HCT116 (cell line): ENCODE results near the gene BOLA3. TPM values are rescaled to one million over a fixed set of nuclear protein-coding genes. Genes with fewer than 3 reads are reported as not detected.
A peak's percentile ranks its signal among the peaks of the same experiment; 100 is the strongest.

Experiments used
- ATAC-seq: fragments of 200-7000 bp; cut with Tn5 transposase; 2 replicates; pipeline ENCODE4 v1.9.1; 2020; ENCODE audit warnings: mild to moderate bottlenecking, moderate library complexity
- BruUV-seq: library from RNA; stranded (reverse); fragments of 400-500 nt; replicated peaks from 2 replicates; lab custom pipeline; 2021; lab: Mats Ljungman, UMichigan
- CTCF ChIA-PET: fragments of 300-600 bp; sonication (Branson Sonifier 250); formaldehyde crosslinking; loops from one replicate; lab custom pipeline; 2021; ENCODE audit warnings: antibody characterized with exemption; lab: Charles Lee
- POLR2A ChIA-PET: fragments of 300-600, 350-600 bp; sonication (Branson Sonifier 250); formaldehyde crosslinking; loops from one replicate; lab custom pipeline; 2021; ENCODE audit warnings: antibody characterized with exemption; lab: Charles Lee
- RAD21 ChIA-PET, 2 experiments: fragments of 300-600 bp; sonication (Branson Sonifier 250); formaldehyde crosslinking; loops; one replicate each; lab custom pipeline; 2023; ENCODE audit warnings: low total read pairs in 2 of 2; ENCODE audit not compliant: uncharacterized antibody in 2 of 2, unreplicated experiment in 2 of 2, low non-redundant PET in 1 of 2; lab: Charles Lee
- DNase-seq: peaks from one replicate; pipeline ENCODE4 v3.0.0-alpha.2; 2010; ENCODE audit warnings: low read depth, low spot score
- H2AFZ ChIP-seq: fragments of 200-600 bp; shearing (Covaris generic), sonication (generic); 2 replicates; pipeline ENCODE4 v1.6.1; 2017; ENCODE audit warnings: low read depth, mixed run types, mixed read lengths, antibody characterized with exemption, low read length; ENCODE audit not compliant: poor library complexity, severe bottlenecking
- H3K27ac ChIP-seq: 2 replicates; pipeline ENCODE4 v1.5.1; 2012; ENCODE audit warnings: low read depth, low read length
- H3K27me3 ChIP-seq: fragments of 200-600 bp; sonication (generic); 2 replicates; pipeline ENCODE4 v1.6.1; 2016; ENCODE audit warnings: mixed run types, low read length, mixed read lengths; ENCODE audit not compliant: insufficient read depth
- H3K36me3 ChIP-seq, 2 experiments: fragments of 200-500 bp in 1 of 2; fragments of 200-600 bp in 1 of 2; sonication (Bioruptor generic) in 1 of 2; sonication (generic) in 1 of 2; 2 replicates each; pipeline versions ENCODE4 v1.5.1 to v1.6.1; 2014 to 2016; ENCODE audit warnings: low read length in 2 of 2, inconsistent platforms in 1 of 2, mixed read lengths in 1 of 2, mixed run types in 1 of 2; ENCODE audit not compliant: insufficient read depth in 2 of 2, control insufficient read depth in 1 of 2
- H3K4me1 ChIP-seq, 2 experiments: fragments of 200-600 bp in 1 of 2; sonication (generic) in 1 of 2; 2 replicates each; pipeline versions ENCODE4 v1.5.1 to v1.6.1; 2012 to 2017; ENCODE audit warnings: low read length in 2 of 2, inconsistent platforms in 1 of 2, mild to moderate bottlenecking in 1 of 2, mixed read lengths in 1 of 2, mixed run types in 1 of 2, moderate library complexity in 1 of 2; ENCODE audit not compliant: insufficient read depth in 2 of 2, control insufficient read depth in 1 of 2
- H3K4me2 ChIP-seq: fragments of 200-600 bp; sonication (generic); 2 replicates; pipeline ENCODE4 v1.6.1; 2017; ENCODE audit warnings: mixed run types, low read length, mixed read lengths
- H3K4me3 ChIP-seq, 2 experiments: fragments of 200-600 bp in 1 of 2; sonication (generic) in 1 of 2; replicated peaks in 1 of 2; 2 replicates each; pipeline ENCODE4 v1.5.1; 2011 to 2016; ENCODE audit warnings: low read length in 2 of 2, control low read depth in 1 of 2, low read depth in 1 of 2, mild to moderate bottlenecking in 1 of 2, mixed read lengths in 1 of 2, mixed run types in 1 of 2
- H3K79me2 ChIP-seq: fragments of 200-600 bp; sonication (generic); 2 replicates; pipeline ENCODE4 v1.6.1; 2017; ENCODE audit warnings: mild to moderate bottlenecking, mixed run types, low read length, moderate library complexity, mixed read lengths; ENCODE audit not compliant: insufficient read depth
- H3K9ac ChIP-seq: fragments of 200-600 bp; sonication (generic); 2 replicates; pipeline ENCODE4 v1.6.1; 2016; ENCODE audit warnings: low read length, mixed read lengths
- H3K9me2 ChIP-seq: fragments of 200-600 bp; sonication (generic), shearing (Covaris generic); 2 replicates; pipeline ENCODE4 v1.6.1; 2017; ENCODE audit warnings: mixed run types, mild to moderate bottlenecking, moderate library complexity; ENCODE audit not compliant: insufficient read depth
- H3K9me3 ChIP-seq, 2 experiments: fragments of 200-500 bp in 1 of 2; fragments of 200-600 bp in 1 of 2; sonication (Bioruptor generic) in 1 of 2; sonication (generic) in 1 of 2; 2 replicates each; pipeline ENCODE4 v1.6.1; 2014 to 2017; ENCODE audit warnings: low read length in 2 of 2, mixed read lengths in 2 of 2, inconsistent platforms in 1 of 2, low read depth in 1 of 2, mild to moderate bottlenecking in 1 of 2, mixed run types in 1 of 2, moderate library complexity in 1 of 2; ENCODE audit not compliant: control insufficient read depth in 1 of 2, insufficient read depth in 1 of 2
- H4K20me1 ChIP-seq: fragments of 200-600 bp; sonication (generic), shearing (Covaris generic); 2 replicates; pipeline ENCODE4 v1.6.1; 2017; ENCODE audit warnings: mixed run types, mild to moderate bottlenecking, moderate library complexity; ENCODE audit not compliant: insufficient read depth
- ELF1 ChIP-seq: IDR thresholded peaks from 2 replicates; pipeline ENCODE4 v1.6.1; 2012; ENCODE audit warnings: low read depth, borderline replicate concordance
- FOSL1 ChIP-seq: IDR thresholded peaks from 2 replicates; pipeline ENCODE4 v1.6.1; 2012; ENCODE audit warnings: low read depth
- JUND ChIP-seq: IDR thresholded peaks from 2 replicates; pipeline ENCODE4 v1.6.1; 2012
- POLR2AphosphoS5 ChIP-seq: IDR thresholded peaks from 2 replicates; pipeline ENCODE4 v1.6.1; 2011; ENCODE audit warnings: mild to moderate bottlenecking, low read depth, low read length, moderate library complexity
- RAD21 ChIP-seq: IDR thresholded peaks from 2 replicates; pipeline ENCODE4 v1.6.1; 2012; ENCODE audit warnings: low read depth, mild to moderate bottlenecking
- SIN3A ChIP-seq: IDR thresholded peaks from 2 replicates; pipeline ENCODE4 v1.6.1; 2012; ENCODE audit warnings: low read depth
- SP1 ChIP-seq: IDR thresholded peaks from 2 replicates; pipeline ENCODE4 v1.6.1; 2012; ENCODE audit warnings: low read depth
- YY1 ChIP-seq: IDR thresholded peaks from 2 replicates; pipeline ENCODE4 v1.6.1; 2011; ENCODE audit warnings: low read length, low read depth, moderate library complexity, mild to moderate bottlenecking; ENCODE audit not compliant: insufficient replicate concordance; ENCODE audit errors: extremely low read depth
- ZNF274 ChIP-seq: fragments of 200-500 bp; sonication (Bioruptor generic); IDR thresholded peaks from 2 replicates; pipeline ENCODE4 v1.6.1; 2014; ENCODE audit warnings: mild to moderate bottlenecking, low read depth, low read length, inconsistent platforms
- intact Hi-C: fragments of 100-400 bp; cut with micrococcal nuclease; formaldehyde crosslinking; loops from 2 replicates; pipeline ENCODE4 v1.10.0; 2022
- total RNA-seq: library from RNA; stranded (reverse); gene quantifications from one replicate; pipeline ENCODE4 v1.2.1, GENCODE V29; 2021; ENCODE audit not compliant: unreplicated experiment
- TF ChIP-seq, protein P1 (sequence below): IDR thresholded peaks from 2 replicates; pipeline ENCODE4 v1.6.1; 2012
- TF ChIP-seq, protein P2 (sequence below): IDR thresholded peaks from 2 replicates; pipeline ENCODE4 v1.6.1; 2012; ENCODE audit warnings: low read depth

The BOLA3 gene
- total RNA-seq, 1 experiment from 2014 or later: 62.9 TPM

DNA sequence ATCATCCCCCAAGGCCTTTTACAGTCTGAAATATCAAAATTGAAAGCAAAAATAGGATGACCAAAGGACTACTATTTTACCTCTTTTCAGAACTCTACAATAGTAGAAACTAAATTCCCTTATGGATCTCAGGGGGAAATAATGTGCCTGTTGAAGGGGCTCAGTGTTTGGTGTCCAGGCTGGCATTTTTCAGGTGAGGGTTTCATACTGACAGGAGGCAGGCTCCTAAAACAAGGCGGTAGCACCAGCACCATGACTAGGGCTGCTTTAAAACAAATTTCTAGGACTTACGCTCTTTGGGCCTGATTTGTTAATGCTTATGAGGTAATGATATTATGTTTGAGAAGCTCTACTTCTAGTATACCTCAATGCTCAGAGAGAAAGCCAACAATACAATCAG, 5.2 kb upstream of the BOLA3 start:
- H2AFZ ChIP-seq: no peak overlapping the region
- no peak overlapping the region for H3K4me2 ChIP-seq
- H3K9ac ChIP-seq: no peak overlapping the region
- DNase-seq (no peak), ATAC-seq (no peak)
- no peak overlapping the region for H3K27ac ChIP-seq
- H3K79me2 ChIP-seq: no peaks in the 10 kb centered on the region
- ChIA-PET RAD21 (no interaction called here), POLR2A (no interaction called here), CTCF (interaction anchor here (1.9 kb wide), 1 partner anchor 324 kb away, joined by 14 read pairs; the partner anchor contains the start of gene STAMBP)
- peaks cover 3 to 5% of the 10 kb centered on the region in 2 experiments; a peak in 2 of 4 replicates for H3K4me1 ChIP-seq
- TF ChIP-seq, protein P1, sequence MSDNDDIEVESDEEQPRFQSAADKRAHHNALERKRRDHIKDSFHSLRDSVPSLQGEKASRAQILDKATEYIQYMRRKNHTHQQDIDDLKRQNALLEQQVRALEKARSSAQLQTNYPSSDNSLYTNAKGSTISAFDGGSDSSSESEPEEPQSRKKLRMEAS: no peak
- TF ChIP-seq RAD21 (no peak), SP1 (no peak), JUND (no peak), FOSL1 (no peak), POLR2AphosphoS5 (no peak), ELF1 (no peak), ZNF274 (no peak), YY1 (no peak), SIN3A (no peak)
- TF ChIP-seq, protein P2, sequence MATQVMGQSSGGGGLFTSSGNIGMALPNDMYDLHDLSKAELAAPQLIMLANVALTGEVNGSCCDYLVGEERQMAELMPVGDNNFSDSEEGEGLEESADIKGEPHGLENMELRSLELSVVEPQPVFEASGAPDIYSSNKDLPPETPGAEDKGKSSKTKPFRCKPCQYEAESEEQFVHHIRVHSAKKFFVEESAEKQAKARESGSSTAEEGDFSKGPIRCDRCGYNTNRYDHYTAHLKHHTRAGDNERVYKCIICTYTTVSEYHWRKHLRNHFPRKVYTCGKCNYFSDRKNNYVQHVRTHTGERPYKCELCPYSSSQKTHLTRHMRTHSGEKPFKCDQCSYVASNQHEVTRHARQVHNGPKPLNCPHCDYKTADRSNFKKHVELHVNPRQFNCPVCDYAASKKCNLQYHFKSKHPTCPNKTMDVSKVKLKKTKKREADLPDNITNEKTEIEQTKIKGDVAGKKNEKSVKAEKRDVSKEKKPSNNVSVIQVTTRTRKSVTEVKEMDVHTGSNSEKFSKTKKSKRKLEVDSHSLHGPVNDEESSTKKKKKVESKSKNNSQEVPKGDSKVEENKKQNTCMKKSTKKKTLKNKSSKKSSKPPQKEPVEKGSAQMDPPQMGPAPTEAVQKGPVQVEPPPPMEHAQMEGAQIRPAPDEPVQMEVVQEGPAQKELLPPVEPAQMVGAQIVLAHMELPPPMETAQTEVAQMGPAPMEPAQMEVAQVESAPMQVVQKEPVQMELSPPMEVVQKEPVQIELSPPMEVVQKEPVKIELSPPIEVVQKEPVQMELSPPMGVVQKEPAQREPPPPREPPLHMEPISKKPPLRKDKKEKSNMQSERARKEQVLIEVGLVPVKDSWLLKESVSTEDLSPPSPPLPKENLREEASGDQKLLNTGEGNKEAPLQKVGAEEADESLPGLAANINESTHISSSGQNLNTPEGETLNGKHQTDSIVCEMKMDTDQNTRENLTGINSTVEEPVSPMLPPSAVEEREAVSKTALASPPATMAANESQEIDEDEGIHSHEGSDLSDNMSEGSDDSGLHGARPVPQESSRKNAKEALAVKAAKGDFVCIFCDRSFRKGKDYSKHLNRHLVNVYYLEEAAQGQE: no peak
- intact Hi-C loops: loop anchor here (5.0 kb wide), 2 partner anchors 466 to 521 kb away; no protein-coding TSS in a partner anchor
- TSS peak; percentile 11 for BruUV-seq
- H4K20me1 ChIP-seq: no peaks in the 10 kb centered on the region
- H3K36me3 ChIP-seq: peaks cover 20 to 46% of the 10 kb centered on the region in 2 experiments
- H3K27me3 ChIP-seq: no peaks in the 10 kb centered on the region
- H3K9me3 ChIP-seq: no peaks in the 10 kb centered on the region
- no peaks in the 10 kb centered on the region for H3K9me2 ChIP-seq
- H3K4me3 ChIP-seq: no peak overlapping the region
